CD4-positive, alpha-beta T cell treated with Interferon alpha-2 for 1 hour (primary cell): ENCODE data around the gene NME9.

ENCODE experiments used
- DNase-seq, 2 donors: peaks; one replicate each; pipeline ENCODE4 v3.0.0-alpha.2; 2020 to 2022

NME9 gene

GRCh38 chr3:138270245-138270644 lies 59.4 kb downstream of the NME9 start:
- no peak for DNase-seq

- DNase-seq = no peak
Observed at GRCh38 chr3:138267083-138267482, 62.6 kb downstream of the NME9 start.

GRCh38 chr3:138265745-138266144 lies 63.9 kb downstream of the NME9 start:
- no peak for DNase-seq

GRCh38 chr3:138263104-138263503 lies 66.5 kb downstream of the NME9 start:
- DNase-seq = no peak

GRCh38 chr3:138260611-138261010 lies 69.0 kb downstream of the NME9 start:
- DNase-seq = no peak

GRCh38 chr3:138259126-138259525 lies 70.5 kb downstream of the NME9 start:
- DNase-seq = no peak

GRCh38 chr3:138257986-138258385 lies 71.7 kb downstream of the NME9 start:
- no peak for DNase-seq

GRCh38 chr3:138256022-138256421 lies 73.6 kb downstream of the NME9 start:
- DNase-seq = no peak

- DNase-seq = no peak
Observed at GRCh38 chr3:138254216-138254615, 75.4 kb downstream of the NME9 start.

- no peak for DNase-seq
Observed at GRCh38 chr3:138253609-138254008, 76.0 kb downstream of the NME9 start.
